NCI-H69 (cell line): ENCODE results near the gene ANKRD28.

Source experiments
- DNase-seq: peaks from one replicate; lab custom pipeline; 2025; lab: John Stamatoyannopoulos, UW

Gene ANKRD28

DNA sequence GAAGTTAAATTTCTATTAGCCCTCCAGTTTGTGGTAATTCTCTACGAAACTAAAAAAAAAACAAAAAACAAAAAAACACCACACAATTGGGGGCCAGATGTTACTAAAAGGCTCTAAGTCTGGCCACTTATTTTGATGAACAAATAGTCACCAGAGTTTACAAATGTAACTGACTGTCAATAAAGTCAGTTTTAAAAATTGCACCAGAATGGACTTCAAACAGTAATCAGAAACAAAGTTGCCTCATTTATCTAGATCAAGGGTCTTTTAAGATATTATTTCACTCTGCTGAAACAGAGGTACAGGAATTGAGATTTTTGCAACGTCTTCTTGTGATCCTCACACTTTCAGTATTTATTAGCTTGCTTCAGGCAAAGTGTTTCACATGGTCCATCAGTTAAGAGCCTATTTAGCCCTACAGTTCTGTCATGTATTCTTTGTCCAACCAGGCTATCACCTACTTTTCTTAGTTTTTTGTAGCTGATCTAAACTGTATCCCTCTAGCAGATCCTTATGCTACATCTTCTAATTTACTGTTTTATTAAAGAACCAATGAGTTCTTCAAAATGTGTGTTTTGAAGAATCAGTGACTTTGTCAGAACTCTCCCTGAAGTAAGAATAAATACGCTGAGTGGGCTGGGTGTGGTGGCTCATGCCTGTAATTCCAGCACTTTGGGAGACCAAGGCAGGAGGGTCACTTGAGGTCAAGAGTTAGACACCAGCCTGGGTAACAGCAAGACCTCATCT is 74.7 kb downstream of the ANKRD28 start:
- DNase-seq, result no peak

DNA sequence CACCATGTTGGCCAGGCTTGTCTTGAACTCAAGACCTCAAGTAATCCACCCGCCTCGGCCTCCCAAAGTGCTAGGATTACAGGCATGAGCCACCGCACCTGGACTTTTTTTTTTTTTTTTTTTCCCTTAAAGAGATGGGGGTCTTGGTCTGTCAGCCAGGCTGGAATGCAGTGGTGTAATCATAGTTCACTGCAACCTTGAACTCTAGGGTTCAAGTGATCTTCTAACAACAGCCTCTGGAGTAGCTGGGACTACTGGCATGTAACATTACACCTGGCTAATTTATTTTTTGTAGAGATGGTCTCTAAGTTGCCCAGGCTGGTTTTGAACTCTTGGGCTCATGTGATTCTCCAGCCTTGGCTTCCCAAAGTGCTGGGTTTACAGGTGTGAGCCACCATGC is 81.6 kb downstream of the ANKRD28 start:
- no peak for DNase-seq

DNA sequence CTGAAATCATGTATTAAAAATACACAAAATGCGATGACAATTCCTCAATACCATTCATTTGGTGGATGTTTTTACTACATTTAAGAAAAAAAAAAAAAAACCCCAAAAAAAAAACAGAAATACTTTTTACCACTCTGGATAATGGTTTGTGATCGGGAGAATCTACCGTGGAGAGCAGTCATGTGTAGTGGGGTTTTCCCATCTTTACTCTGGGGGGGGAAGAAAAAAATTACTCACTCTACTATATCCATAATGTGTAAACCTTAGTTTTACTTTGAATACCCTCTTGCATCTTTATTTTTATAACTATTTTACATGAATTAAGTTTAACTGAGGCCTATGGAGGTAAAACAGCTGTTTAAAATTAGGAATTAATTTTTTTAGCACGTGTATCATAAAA is 83.3 kb downstream of the ANKRD28 start:
- no peak for DNase-seq

DNA sequence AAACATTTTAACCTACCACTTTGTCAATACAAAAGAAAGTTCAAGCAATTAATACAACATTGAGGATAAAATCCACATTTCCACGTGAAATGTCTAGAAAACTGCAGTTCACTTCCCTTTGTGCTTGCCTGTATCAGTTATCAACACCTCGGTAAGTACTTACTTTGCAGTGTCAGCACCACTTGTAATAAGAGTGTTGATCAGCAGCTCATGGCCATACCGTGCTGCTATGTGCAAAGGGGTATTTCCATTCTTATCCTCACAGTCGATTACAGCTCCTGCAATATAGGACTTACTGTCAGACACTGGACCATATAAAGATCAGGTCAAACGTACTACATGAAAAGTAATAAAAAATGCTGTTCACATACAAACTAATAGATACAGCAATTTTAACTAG is 84.4 kb downstream of the ANKRD28 start:
- DNase-seq, result no peak

DNA sequence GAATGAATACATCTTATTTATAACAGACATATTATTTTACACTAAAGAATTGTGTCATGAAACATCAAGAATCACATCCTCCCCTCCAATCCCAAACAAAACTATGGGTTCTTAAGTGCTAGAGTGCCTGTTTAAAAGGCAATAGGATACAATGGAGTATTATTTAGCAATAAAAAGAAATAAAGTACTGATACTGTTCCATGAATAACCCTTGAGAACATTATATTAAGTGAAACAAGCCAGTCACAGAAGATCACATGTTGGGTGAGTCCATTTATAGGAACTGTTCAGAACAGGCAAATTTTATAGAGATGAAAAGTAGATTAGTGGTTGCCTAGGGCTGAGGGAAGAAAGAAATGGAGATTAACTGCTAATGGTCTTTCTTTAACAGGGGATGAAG is 86.5 kb downstream of the ANKRD28 start:
- no peak for DNase-seq

DNA sequence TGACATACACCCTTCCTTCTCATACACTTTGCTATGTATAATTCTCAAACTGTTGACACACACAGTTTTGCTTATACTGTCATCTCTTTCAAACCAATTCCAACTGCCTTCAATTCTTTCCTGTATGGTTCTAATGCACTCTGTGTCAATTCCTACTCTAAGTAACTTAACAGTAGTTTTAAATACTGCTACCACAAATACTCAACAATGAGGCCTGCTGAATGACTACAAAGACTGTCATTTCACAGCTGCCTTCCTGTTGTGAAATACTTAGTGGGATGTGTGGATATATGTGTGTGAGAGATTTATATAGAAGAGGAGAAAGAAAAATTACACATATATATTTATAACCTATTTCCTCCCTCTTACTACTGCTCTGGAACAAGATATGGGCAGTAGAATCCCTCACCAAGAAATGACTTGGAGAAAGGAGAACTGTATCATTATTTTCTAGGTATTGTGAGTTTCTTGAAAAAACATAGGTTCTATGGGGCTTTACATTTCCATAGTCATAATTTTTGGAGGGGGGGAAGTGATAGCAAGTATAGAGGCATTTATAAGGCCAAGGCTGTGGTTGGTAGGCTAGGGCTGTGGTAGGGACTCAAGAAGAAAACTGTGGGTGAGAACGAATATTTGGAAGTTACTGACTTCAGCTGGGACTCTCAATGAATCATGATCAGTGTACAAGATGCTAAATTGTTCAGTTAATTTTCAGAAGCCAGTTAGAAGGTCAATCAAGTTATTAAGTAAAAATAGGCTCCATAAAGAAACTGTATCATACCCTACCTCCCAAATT is 88.7 kb downstream of the ANKRD28 start:
- DNase-seq, result no peak

DNA sequence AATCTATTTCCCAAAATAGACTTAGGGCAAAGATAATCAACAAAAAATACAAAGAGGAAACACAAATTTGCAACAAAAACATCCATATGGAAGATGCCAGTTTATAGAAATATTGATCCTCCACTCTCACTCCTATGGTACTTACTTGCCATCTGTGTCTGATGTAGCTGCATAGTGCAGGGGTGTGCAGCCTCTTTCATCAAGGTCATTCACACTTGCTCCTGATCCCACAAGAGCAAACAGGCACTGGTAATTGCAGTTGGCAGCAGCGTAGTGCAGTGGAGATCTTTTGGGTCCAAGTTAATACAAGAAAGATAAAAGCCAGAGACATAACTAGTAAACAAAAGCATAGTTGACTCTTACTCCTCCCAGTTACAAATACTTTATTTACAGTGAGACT is 90.0 kb downstream of the ANKRD28 start:
- DNase-seq, result no peak

DNA sequence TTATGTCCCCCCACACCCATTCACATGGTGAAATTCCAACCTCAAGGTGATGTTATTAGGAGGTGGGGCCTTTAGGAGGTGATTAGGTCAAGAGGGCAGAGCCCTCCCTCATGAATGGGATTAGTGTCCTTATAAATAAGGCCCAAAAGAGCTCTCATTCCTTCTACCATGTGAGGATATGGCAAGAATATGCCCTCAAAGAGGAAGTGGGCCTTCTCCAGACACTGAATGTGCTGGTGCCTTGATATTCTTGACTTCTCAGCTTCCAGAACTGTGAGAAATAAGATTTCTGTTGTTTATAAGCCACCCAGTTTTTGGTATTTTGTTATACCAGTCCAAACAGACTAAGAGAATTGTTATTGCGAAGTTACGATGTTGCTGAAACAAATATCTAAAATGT is 94.4 kb downstream of the ANKRD28 start:
- DNase-seq, result no peak

DNA sequence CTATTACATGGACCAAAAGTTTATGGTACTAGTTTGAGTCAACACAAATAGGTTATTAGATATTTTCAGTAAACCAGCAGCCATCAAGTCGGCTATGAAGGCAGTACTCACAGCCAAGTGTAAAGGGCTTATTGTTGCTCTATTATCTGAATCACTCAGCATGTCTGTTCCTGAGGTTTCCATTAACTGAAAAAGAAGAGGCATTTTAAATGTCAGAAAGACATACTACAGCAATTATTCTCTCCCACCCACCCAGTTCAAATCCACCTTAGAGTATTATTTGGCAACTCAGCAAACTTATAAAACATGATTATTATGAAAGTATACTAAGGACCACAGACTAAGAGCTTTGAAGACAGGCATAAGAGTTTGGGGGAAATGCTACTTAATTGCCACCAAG is 103.2 kb downstream of the ANKRD28 start:
- DNase-seq, result no peak

DNA sequence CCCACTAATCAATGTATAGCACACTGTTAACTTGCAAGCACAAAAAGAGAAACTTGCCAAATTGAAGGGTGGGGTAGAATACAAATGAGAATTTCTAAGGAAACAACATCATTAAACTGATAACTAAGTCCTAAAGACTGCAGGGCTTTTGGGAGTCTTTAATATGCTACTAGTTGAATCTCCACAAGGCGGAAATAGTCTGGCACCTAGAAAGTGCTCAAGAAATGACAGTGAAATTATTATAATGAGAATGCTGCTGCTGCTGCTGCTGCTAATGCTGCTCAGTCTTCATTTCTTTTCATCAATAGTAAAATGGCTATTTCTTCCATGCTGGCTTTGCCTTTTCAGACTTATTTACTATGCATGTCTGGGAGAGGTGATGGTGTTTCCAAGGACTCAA is 104.4 kb downstream of the ANKRD28 start:
- no peak for DNase-seq

DNA sequence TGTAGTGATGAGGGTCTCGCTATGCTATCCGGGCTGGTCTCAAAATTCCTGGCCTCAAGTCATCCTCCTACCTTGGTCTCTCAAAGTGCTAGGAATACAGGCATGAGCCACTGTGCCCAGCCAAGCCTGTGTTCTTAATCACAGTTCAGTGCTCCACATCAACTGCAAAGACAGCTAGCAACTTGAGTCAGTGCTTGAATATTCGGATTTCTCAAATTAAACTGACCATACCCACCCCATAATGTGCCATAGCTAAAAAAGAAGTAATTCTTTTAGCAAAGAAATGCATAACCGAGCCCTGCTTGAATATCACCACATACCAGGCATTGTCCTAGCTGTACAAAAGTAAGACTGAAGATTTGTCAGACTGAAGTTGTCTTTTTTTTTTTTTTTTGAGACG is 107.0 kb downstream of the ANKRD28 start:
- DNase-seq, result no peak

DNA sequence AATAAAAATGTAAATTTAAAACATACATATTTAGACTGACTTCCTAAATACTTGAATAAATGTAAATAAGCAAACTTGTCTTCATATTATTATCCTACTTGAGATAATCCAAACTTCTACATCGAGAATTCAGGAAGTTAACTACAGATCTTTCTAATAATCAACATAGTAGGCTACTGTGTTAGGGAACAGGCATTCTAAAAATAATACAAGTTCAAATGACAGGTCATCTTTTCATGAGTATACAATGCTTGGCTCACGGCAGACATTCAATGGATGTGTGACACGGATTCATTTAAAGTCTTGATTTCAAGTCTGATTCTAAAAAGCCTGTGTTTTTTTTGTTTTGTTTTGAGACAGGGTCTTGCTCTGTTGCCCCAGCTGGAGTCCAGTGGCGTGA is 107.5 kb downstream of the ANKRD28 start:
- DNase-seq, result no peak

DNA sequence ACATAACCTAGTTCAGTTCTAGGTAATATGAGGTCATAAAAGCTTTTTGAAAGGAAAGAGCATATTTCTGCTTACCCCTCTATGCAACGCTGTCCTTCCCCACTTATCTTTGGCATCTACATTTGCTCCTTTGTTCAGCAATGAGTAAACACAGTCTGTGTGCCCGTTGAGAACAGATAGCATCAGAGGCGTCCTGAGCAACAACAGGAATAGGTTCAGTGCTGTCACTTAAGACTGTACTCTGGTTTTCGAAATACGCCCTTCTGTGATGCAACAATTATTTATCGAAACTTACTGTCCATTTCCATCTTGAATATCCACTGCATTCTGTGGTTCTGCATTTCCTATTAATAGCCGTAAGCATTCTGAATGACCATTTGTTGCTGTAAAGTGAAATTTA is 111.9 kb downstream of the ANKRD28 start:
- DNase-seq, result no peak

DNA sequence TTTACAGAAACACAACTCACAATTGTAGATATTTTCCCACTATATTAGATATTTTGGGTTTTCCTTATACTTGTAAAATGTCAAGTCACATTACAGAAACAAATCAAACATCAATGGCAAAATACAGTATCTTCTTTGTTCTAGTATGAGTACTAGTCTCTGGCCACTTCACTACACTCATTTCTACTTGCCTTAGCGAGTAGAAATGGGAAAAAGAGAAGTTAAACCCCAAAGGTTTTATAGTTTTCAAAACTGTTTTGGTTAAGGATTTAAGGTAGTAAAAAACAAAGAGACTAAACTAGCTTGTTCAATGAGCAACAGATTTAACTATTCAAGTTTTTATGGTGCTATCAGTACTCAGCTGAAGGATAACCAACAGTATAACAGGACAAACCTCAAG is 114.5 kb downstream of the ANKRD28 start:
- DNase-seq, result no peak

DNA sequence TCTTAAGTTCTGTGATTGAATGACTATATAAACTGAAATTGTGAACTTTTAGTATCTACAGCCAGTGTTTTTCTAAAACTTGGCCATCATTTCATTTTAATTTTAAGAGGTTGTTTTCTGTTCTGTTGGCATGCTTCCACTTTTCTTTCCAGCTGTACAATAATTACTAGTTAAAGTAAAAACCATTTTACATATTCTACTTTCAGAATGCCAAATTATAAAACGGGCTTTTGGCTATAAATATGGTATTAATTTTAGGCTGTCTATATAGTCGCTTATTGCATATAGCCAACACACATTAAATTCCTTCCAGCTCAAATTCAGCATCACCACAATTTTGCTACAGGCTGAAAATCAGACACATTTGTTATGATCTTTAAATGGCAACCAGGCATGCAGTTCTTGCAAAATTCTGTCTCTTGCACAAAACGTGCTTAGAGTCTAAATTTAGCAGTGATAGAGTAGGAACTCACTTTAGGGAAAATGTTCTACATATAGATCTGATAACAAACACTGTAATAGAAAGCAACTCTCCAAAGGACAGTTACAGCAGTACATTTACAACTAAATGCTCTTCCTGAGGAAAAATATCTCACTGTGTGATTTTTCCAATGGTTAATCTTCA is 115.1 kb downstream of the ANKRD28 start:
- DNase-seq, result no peak

DNA sequence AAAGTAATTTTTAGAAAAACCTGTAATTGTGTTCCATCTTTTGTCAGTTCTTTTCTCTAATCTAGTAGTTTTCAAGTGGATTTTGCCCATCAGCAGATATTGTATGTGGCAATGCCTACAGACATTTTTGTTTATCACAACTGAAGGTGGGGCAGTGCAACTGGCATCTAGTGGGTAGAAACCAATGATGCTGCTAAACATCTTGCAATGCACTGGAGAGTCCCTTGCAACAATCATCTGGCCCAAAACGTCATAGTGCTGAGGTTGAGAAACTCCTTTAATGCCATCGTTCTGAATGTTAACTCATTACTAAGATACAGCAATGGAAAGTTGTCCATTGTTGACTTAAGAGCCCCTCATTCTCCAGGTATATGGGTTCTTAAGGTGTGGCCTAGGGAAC is 116.1 kb downstream of the ANKRD28 start:
- no peak for DNase-seq

DNA sequence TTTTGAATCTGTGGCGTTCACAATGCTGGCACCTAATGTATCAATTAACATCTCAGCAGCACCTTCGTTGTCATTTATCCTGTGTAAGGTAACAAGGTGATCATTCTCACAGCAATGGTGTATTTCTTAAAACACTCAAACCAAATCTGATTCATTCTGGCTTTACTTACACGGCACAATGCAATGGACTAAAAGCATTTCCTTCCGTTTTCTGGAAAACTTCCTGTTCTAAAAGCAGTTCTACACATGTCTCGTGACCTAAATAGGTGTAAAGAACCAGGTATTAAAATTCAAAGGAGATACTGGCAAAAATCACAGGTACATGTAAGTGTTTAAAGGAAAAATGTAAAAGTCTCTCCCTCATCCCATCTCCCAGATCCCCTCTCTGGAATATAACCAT is 118.5 kb downstream of the ANKRD28 start:
- DNase-seq, result no peak

DNA sequence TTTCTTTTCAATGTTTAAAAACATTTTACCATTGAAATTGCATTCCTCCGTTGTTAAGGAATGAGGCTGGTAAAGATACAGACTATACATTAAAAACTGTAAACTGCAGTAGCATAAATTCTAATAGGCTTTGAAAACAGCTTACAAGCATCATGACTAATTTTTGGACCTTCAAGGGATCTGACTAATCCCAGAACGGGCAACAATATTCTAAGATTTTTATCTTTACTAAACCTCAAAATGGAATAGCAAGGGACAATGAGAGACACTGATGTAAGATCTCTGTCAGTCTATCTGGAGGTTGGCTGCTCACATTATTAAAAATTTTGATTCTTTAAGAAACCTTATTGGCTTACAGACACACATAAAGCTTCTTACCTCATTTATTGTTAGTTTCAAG is 121.5 kb downstream of the ANKRD28 start:
- DNase-seq, result no peak

DNA sequence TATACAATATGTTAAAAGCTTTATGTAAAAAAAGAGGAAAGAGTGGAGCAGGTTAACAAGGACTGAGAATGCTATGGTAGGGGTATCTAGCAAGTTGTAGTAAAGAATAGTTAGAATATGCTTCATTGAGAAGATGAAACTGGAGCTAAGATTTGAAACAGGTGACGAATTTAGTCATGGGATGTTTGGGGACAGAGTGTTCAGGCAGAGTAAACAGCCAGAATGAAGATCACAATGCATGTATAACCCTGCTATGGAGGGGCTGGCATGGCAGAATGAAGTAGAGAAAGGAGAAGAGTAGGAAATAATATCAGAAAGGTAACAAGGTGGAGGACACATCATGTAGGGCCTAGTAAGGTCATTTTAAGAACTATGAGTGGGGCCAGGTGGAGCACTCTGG is 124.2 kb downstream of the ANKRD28 start:
- no peak for DNase-seq

DNA sequence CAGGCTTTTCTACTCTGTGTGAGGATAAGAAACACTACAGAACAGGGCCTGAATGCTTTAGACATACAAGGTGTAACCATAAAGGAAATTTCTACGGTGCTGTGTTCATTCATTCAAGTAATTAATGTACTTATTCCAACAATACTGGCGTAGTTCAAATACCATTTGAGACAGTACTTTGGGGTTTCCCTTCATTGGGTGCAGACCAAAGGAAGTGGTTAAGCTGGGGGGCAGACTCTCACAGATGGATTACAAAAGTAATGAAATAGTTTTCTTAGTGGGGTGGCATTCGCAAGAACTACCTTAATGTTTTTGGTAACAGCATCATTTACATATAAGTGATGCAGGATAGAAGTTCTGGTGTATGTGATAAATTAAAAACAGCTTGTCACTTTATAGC is 130.3 kb downstream of the ANKRD28 start:
- no peak for DNase-seq

DNA sequence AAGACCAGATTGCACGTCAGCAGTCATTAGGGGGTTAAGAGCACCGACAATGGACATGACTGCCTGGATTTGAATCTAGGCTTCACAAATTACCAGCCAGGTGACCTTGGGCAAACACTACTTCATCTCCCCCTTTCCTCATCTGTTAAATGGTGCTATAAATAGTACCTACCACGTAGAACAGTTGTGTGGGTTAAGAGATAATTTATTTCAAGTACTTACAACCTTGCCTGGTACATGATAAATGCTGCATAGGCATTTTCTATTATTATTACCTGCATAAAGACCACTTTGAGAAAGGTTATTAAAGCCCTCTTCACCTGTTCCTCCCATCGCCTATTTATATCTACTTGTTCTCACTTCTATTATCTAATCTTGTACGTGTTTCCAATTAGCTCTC is 131.5 kb downstream of the ANKRD28 start:
- no peak for DNase-seq

DNA sequence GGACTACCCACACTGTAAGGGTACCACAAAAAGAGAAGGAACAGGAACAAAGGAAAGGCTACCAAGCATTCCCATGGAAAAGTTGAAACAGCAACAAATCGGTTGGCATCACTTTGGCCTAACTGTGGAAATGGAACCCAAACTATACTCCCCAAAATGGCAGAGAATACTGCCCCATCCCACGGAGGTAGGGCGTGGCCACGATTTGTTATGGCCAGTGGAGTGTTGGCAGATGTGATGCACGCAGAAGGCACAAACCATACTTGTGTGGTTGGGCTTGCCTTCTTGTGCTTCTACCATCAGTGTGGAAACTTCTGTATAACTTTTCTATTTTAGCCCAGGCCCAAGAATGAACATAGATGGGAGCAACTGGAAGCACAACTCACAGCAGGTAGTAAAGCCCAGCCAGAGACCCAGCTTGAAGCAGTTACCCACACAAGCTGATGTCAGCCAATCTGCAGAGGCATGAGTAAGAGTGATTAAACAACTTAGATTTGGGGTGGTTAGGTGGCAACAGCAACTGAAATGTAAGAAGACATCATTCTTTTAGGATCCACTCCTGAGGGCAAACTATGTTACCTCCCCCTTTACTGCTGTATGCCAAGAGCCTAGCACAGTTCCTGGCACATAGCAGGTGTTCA is 132.1 kb downstream of the ANKRD28 start:
- no peak for DNase-seq

DNA sequence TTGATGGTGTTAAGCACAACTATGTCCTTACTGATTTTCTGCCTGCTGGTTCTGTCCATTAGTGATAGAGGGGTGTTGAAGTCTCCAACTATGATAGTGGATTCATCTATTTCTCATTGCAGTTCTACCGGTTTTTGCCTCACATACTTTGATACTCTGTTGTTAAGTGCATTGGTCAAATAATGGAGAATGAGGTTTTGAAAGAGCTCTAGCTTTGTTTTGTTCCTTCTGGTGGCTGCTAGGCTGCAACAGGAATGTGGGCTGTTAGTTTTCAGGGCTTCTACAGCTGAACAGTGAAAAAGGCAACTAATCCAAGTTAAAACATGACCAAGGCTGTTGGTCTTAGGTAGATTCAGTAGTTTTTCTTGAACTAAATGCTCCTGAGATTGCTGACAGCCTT is 133.6 kb downstream of the ANKRD28 start:
- DNase-seq, result no peak
